Measurements from ENCODE around the gene SRRM3. TPM values are rescaled to one million over a fixed set of nuclear protein-coding genes. Genes with fewer than 3 reads are reported as not detected.
"Not testable (repeated sequence)": the region's sequence is repeated elsewhere in the genome, so short reads cannot be mapped to it uniquely, and the experiment has no call there.

Gene SRRM3
- total RNA-seq, 2 experiments from 2014 or later, result 0.09 TPM; not detected in 1

DNA sequence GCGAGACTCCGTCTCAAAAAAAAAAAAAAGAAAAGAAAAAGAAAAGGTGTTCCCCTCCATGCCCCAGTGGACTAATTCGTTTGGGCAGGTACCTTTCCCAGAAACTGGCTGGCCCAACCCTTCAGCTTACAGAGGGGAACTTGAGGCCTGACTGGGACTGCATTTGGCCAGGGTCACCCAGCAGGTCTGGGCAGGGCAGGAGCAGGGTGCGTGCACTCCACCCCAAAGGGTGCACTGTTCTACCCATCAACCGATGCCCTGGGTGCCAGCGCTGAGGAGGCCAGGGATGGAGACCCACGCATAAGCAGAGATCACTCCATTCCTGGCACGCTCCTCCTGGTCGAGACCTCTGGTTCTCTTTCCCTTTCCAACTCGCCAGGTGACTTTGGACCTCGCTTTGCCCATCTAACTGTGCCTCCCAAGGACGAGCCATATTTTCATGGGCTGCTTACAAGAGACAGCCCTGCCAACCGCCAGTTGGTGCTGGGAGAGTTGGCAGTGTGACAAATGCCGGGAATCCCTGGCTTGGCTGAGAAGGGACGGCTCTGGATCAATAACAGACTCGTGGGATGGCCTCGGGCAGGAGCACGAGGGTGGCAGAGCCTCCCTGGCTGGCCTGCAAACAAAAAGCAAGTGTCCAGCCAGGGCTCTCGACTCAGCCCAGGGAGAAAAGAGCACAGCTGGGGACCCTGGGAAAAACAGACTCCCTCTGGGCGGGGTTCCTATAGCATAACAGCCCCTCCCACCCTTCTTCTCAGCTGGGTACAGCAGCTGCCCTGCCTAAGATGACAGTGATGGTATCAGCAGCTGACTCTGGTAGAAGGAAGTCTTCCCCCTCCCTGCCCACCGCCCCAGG, 108.6 kb downstream of the SRRM3 start:
- no peaks in the 10 kb centered on the region for H3K27me3 Mint-ChIP-seq
- no peak overlapping the region for H3K27ac Mint-ChIP-seq
- intact Hi-C loops (cut with DNase I, micrococcal nuclease), result loop anchor here (5.0 kb wide), 2 partner anchors 38 to 443 kb away; no protein-coding TSS in a partner anchor
- POLR2A ChIA-PET, result no interaction called here
- no peak for ATAC-seq
- DNase-seq, result no peak
- H3K4me1 Mint-ChIP-seq, result peaks cover 4% of the 10 kb centered on the region
- no peak overlapping the region for H3K4me3 Mint-ChIP-seq
- CTCF ChIA-PET, result interaction anchor here (0.6 to 4.6 kb wide), 3 partner anchors 19 to 469 kb away, joined by 4 to 42 read pairs (median 4); no protein-coding TSS in a partner anchor
- no peaks in the 10 kb centered on the region for H3K9me3 Mint-ChIP-seq (ENCODE audit: low read depth)
- H3K36me3 Mint-ChIP-seq (ENCODE audit: low read depth), result no peaks in the 10 kb centered on the region

- H3K27ac Mint-ChIP-seq; POLR2A ChIA-PET; H3K36me3 Mint-ChIP-seq (ENCODE audit: low read depth); ATAC-seq; H3K4me1 Mint-ChIP-seq; H3K4me3 Mint-ChIP-seq; H3K9me3 Mint-ChIP-seq (ENCODE audit: low read depth); H3K27me3 Mint-ChIP-seq; DNase-seq: not testable (repeated sequence)
- CTCF ChIA-PET, result interaction anchor here (1.0 to 4.6 kb wide), 3 partner anchors 20 to 133 kb away, joined by 3 to 42 read pairs (median 3); no protein-coding TSS in a partner anchor
- intact Hi-C loops (cut with DNase I, micrococcal nuclease), result loop anchor here (5.0 kb wide), 2 partner anchors 40 to 445 kb away; no protein-coding TSS in a partner anchor
Observed at GRCh38 chr7:76311838-76312237, 110.1 kb downstream of the SRRM3 start.

DNA sequence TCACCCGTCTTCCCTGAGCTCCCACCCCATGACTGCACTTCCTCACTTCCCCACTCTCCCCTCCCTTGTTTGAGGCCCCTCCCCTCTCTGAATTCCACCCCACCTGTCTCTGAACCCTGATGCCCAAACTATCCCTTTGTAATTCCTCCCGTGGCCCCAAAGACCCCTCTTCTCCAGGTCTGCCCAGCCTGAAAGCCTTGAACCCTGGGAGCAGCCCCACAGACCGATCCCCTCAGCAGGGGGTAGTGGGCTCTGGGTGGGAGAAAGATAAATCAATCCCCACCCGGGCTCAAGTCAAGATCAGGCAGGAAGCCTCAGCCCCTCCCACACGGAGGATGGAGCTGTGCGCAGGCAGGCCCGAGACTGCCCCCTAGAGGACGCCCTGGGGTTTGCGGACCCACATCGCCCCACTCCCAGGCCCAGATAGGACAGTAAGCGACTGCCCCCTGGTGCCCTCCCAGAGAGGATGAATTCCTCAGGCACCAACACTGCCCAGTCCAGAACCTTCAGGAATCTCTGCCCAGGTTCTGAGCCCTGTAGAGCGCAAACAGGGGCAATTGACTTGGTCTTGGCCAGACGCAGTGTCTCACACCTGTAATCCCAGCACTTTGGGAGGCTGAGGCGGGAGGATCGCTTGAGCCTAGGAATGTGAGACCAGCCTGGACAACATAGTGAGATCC, 112.5 kb downstream of the SRRM3 start:
- H3K27me3 Mint-ChIP-seq, result no peaks in the 10 kb centered on the region
- H3K36me3 Mint-ChIP-seq (ENCODE audit: low read depth), result no peaks in the 10 kb centered on the region
- intact Hi-C loops (cut with DNase I, micrococcal nuclease), result loop anchor here (1.0 to 5.0 kb wide), 9 partner anchors 11 to 447 kb away; partner anchors contain the start of genes MDH2 (in 1 of the 2), POR (in 1 of the 2) and SRRM3 (in 1 of the 2)
- ChIA-PET POLR2A (interaction anchor here (0.6 to 1.9 kb wide), 3 partner anchors 23 to 145 kb away, joined by 3 to 5 read pairs (median 4); no protein-coding TSS in a partner anchor), CTCF (interaction anchor here (0.5 to 6.4 kb wide), 29 partner anchors 10 to 747 kb away, joined by 3 to 69 read pairs (median 4); no protein-coding TSS in a partner anchor)
- peak; percentile 99 for DNase-seq
- no peaks in the 10 kb centered on the region for H3K9me3 Mint-ChIP-seq (ENCODE audit: low read depth)
- peaks cover 18% of the 10 kb centered on the region for H3K4me1 Mint-ChIP-seq
- ATAC-seq, result peak; percentile 57
- H3K27ac Mint-ChIP-seq, result peak overlapping the region; percentile 82
- peak overlapping the region; percentile 25 for H3K4me3 Mint-ChIP-seq

- H3K4me1 Mint-ChIP-seq, result peaks cover 22% of the 10 kb centered on the region
- H3K4me3 Mint-ChIP-seq; H3K27me3 Mint-ChIP-seq; H3K36me3 Mint-ChIP-seq (ENCODE audit: low read depth); H3K9me3 Mint-ChIP-seq (ENCODE audit: low read depth); ATAC-seq; H3K27ac Mint-ChIP-seq; DNase-seq: not testable (repeated sequence)
- ChIA-PET POLR2A (interaction anchor here (0.6 to 1.9 kb wide), 3 partner anchors 23 to 146 kb away, joined by 3 to 5 read pairs (median 4); no protein-coding TSS in a partner anchor), CTCF (interaction anchor here (0.5 to 6.4 kb wide), 24 partner anchors 9 to 747 kb away, joined by 3 to 69 read pairs (median 5); no protein-coding TSS in a partner anchor)
- intact Hi-C loops (cut with DNase I, micrococcal nuclease), result loop anchor here (1.0 to 5.0 kb wide), 11 partner anchors 11 to 447 kb away; partner anchors contain the start of genes MDH2 (in 2 of the 2), POR (in 1 of the 2), RHBDD2 (in 1 of the 2) and SRRM3 (in 1 of the 2)
Observed at GRCh38 chr7:76314740-76315139, 113.0 kb downstream of the SRRM3 start.

DNA sequence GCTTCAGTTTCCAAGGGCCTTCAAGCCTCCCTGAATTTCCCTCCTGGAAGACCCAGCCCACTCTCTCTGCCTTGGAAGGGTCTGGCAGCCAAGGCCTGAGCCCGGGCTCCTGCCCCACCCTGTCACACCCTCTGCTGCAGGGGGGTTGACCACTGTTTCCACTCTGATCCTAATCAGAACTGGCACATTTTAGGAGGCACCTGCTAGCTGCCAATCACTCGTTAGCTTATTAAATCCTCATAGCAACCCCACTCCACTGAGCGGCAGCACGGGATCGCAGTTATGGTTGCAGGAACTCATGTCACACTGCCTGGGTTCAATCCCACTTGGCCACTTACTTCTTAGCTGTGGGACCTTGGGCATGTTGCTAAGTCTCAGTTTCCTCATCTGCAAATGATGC, 113.7 kb downstream of the SRRM3 start:
- Mint-ChIP-seq H3K4me1 (peaks cover 25% of the 10 kb centered on the region), H3K27ac (no peak overlapping the region), H3K27me3 (no peaks in the 10 kb centered on the region), H3K36me3 (ENCODE audit: low read depth) (peaks cover 2% of the 10 kb centered on the region), H3K9me3 (ENCODE audit: low read depth) (no peaks in the 10 kb centered on the region), H3K4me3 (no peak overlapping the region)
- ChIA-PET CTCF (interaction anchor here (0.7 to 6.4 kb wide), 10 partner anchors 8 to 295 kb away, joined by 3 to 69 read pairs (median 5); no protein-coding TSS in a partner anchor), POLR2A (no interaction called here)
- ATAC-seq (no peak), DNase-seq (peak; percentile 28)
- intact Hi-C loops (cut with DNase I, micrococcal nuclease), result loop anchor here (5.0 kb wide), 2 partner anchors 268 to 438 kb away; partner anchors contain the start of genes MDH2 (in 1 of the 2), RHBDD2 (in 1 of the 2) and STYXL1 (in 1 of the 2)

GRCh38 chr7:76316984-76317781, 115.5 kb downstream of the SRRM3 start:
- intact Hi-C loops (cut with DNase I, micrococcal nuclease), result loop anchor here (5.0 kb wide), 2 partner anchors 270 to 440 kb away; partner anchors contain the start of genes MDH2 (in 1 of the 2), RHBDD2 (in 1 of the 2) and STYXL1 (in 1 of the 2)
- ChIA-PET CTCF (interaction anchor here (0.7 to 6.4 kb wide), 11 partner anchors 8 to 150 kb away, joined by 3 to 69 read pairs (median 5); partner anchors contain the start of genes HSPB1 and YWHAG), POLR2A (interaction anchor here (0.5 to 1.7 kb wide), 5 partner anchors 8 to 133 kb away, joined by 3 to 5 read pairs (median 3); no protein-coding TSS in a partner anchor)
- Mint-ChIP-seq H3K9me3 (ENCODE audit: low read depth) (no peaks in the 10 kb centered on the region), H3K27me3 (no peaks in the 10 kb centered on the region), H3K36me3 (ENCODE audit: low read depth) (peaks cover 2% of the 10 kb centered on the region), H3K4me1 (peaks cover 25% of the 10 kb centered on the region), H3K4me3 (peak overlapping the region; percentile 76), H3K27ac (peak overlapping the region; percentile 94)
- DNase-seq (no peak), ATAC-seq (no peak)

GRCh38 chr7:76317782-76318487, 116.2 kb downstream of the SRRM3 start:
- ChIA-PET CTCF (interaction anchor here (0.5 to 6.4 kb wide), 11 partner anchors 9 to 151 kb away, joined by 3 to 69 read pairs (median 5); partner anchors contain the start of gene YWHAG), POLR2A (interaction anchor here (0.5 to 2.0 kb wide), 7 partner anchors 9 to 134 kb away, joined by 3 to 9 read pairs (median 4); no protein-coding TSS in a partner anchor)
- peak; percentile 98 for DNase-seq
- H3K4me1 Mint-ChIP-seq, result peaks cover 25% of the 10 kb centered on the region
- peaks cover 2% of the 10 kb centered on the region for H3K36me3 Mint-ChIP-seq (ENCODE audit: low read depth)
- intact Hi-C loops (cut with DNase I, micrococcal nuclease), result loop anchor here (1.0 to 5.0 kb wide), 13 partner anchors 15 to 441 kb away; partner anchors contain the start of genes MDH2 (in 2 of the 2), RHBDD2 (in 1 of the 2), STYXL1 (in 1 of the 2) and TMEM120A (in 1 of the 2)
- peak overlapping the region; percentile 76 for H3K4me3 Mint-ChIP-seq
- ATAC-seq, result peak; percentile 93
- peak overlapping the region; percentile 94 for H3K27ac Mint-ChIP-seq
- H3K27me3 Mint-ChIP-seq, result no peaks in the 10 kb centered on the region
- no peaks in the 10 kb centered on the region for H3K9me3 Mint-ChIP-seq (ENCODE audit: low read depth)

DNA sequence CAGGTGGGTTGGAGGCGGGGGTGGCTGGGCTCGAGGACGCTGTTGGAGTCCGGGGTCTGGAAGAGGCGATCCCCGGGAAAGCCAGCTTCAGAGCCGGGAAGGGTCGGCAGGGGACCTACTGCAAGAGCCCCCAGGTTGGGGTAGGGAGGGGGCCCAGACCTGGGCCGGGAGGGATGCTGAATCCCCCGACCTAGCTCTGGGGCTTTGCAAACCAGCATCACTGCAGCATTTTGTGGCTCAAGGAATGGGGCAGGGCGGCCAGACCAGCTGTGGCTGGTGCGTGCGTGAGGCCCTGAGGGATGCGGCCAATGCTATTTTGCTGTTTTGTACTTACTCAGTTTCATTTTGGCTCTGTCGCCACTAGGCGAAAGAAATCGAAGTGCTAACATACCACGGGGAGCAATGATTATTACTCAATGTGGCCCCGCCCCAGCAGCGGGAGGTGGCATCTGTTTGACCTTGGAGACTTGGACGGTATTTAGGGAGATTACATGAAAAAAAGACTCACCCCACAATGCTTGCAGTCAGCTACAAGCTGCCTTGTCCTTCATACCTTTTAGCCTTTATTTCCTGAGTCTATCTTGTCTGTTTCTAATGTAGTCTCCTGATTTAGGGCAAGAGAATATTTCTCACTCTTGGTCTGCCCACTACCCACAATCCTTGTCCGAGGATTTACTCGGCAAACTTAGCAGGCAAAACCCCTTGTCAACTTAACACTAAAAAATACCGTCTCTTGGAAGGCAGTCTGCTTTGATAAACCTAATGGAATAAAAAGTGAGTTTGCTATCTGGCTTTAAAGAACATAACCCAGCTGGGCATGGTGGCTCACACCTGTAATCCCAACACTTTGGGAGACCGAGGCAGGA, 117.0 kb downstream of the SRRM3 start:
- H3K27me3 Mint-ChIP-seq, result no peaks in the 10 kb centered on the region
- no peaks in the 10 kb centered on the region for H3K9me3 Mint-ChIP-seq (ENCODE audit: low read depth)
- H3K4me3 Mint-ChIP-seq, result peak overlapping the region; percentile 76
- CTCF ChIA-PET, result interaction anchor here (0.5 to 6.4 kb wide), 15 partner anchors 8 to 151 kb away, joined by 3 to 69 read pairs (median 3); partner anchors contain the start of gene YWHAG
- intact Hi-C loops (cut with DNase I, micrococcal nuclease), result loop anchor here (1.0 to 5.0 kb wide), 13 partner anchors 15 to 441 kb away; partner anchors contain the start of genes MDH2 (in 2 of the 2), RHBDD2 (in 1 of the 2), STYXL1 (in 1 of the 2) and TMEM120A (in 1 of the 2)
- POLR2A ChIA-PET, result interaction anchor here (0.6 to 2.0 kb wide), 4 partner anchors 35 to 76 kb away, joined by 3 to 9 read pairs (median 6); no protein-coding TSS in a partner anchor
- H3K4me1 Mint-ChIP-seq, result peaks cover 25% of the 10 kb centered on the region
- DNase-seq, result peak; percentile 87
- H3K36me3 Mint-ChIP-seq (ENCODE audit: low read depth), result peaks cover 2% of the 10 kb centered on the region
- peak; percentile 39 for ATAC-seq
- peak overlapping the region; percentile 94 for H3K27ac Mint-ChIP-seq

GRCh38 chr7:76325092-76325491, 123.4 kb downstream of the SRRM3 start:
- H3K36me3 Mint-ChIP-seq (ENCODE audit: low read depth), result peaks cover 42% of the 10 kb centered on the region
- no peak for ATAC-seq
- H3K4me3 Mint-ChIP-seq, result no peak overlapping the region
- DNase-seq, result no peak
- POLR2A ChIA-PET, result no interaction called here
- intact Hi-C loops (cut with DNase I, micrococcal nuclease), result no loop called here
- CTCF ChIA-PET, result interaction anchor here (0.6 to 1.8 kb wide), 3 partner anchors 34 to 173 kb away, joined by 3 to 4 read pairs (median 4); no protein-coding TSS in a partner anchor
- no peak overlapping the region for H3K27ac Mint-ChIP-seq
- no peaks in the 10 kb centered on the region for H3K27me3 Mint-ChIP-seq
- H3K9me3 Mint-ChIP-seq (ENCODE audit: low read depth), result no peaks in the 10 kb centered on the region
- H3K4me1 Mint-ChIP-seq, result peaks cover 20% of the 10 kb centered on the region
